Thymus (tissue), 11 donors: Measurements from ENCODE around the gene MEI4. TPM values are rescaled to one million over a fixed set of nuclear protein-coding genes. Genes with fewer than 3 reads are reported as not detected.

ENCODE experiments used
- DNase-seq, 9 donors: peaks; one replicate each; pipeline ENCODE4 v3.0.0-alpha.2; 2013; ENCODE audit warnings: low spot score in 9 of 9, low read depth in 6 of 9, missing footprints in 1 of 9
- H3K27ac ChIP-seq, 2 donors: one replicate each; pipeline ENCODE4 v1.5.1; 2013; ENCODE audit warnings: control low read depth in 1 of 2, low read depth in 1 of 2, low read length in 1 of 2, mild to moderate bottlenecking in 1 of 2, moderate library complexity in 1 of 2
- H3K27me3 ChIP-seq, 2 donors: one replicate each; pipeline ENCODE4 v1.5.1; 2013; ENCODE audit warnings: low read length in 1 of 2; ENCODE audit not compliant: control insufficient read depth in 2 of 2, insufficient read depth in 1 of 2
- H3K36me3 ChIP-seq, 2 donors: one replicate each; pipeline ENCODE4 v1.5.1; 2013; ENCODE audit warnings: low read length in 1 of 2, mild to moderate bottlenecking in 1 of 2, moderate library complexity in 1 of 2; ENCODE audit not compliant: control insufficient read depth in 2 of 2, insufficient read depth in 2 of 2
- H3K4me1 ChIP-seq, 2 donors: one replicate each; pipeline ENCODE4 v1.5.1; 2013; ENCODE audit warnings: low read length in 2 of 2; ENCODE audit not compliant: control insufficient read depth in 2 of 2, insufficient read depth in 2 of 2
- H3K4me3 ChIP-seq, 2 donors: one replicate each; pipeline ENCODE4 v1.5.1; 2013; ENCODE audit warnings: low read length in 2 of 2, control low read depth in 1 of 2, mild to moderate bottlenecking in 1 of 2
- H3K9me3 ChIP-seq, 2 donors: one replicate each; pipeline ENCODE4 v1.5.1; 2013; ENCODE audit warnings: low read length in 1 of 2, mild to moderate bottlenecking in 1 of 2; ENCODE audit not compliant: control insufficient read depth in 2 of 2, insufficient read depth in 1 of 2
- WGBS: extraction: QIAGEN DNeasy Blood & Tissue Kit; methylation state at CpG from one replicate; pipeline ENCODE4 v1.1.7; 2013; 5-methylcytosine and 5-hydroxymethylcytosine counted together
- polyA plus RNA-seq: library from polyadenylated mRNA; stranded (reverse); fragments of 200-250 nt; gene quantifications from one replicate; pipeline ENCODE4 v1.2.3, GENCODE V29; 2013
- total RNA-seq: library from RNA; stranded (reverse); fragments of 120-200 nt; gene quantifications from one replicate; pipeline ENCODE4 v1.2.4, GENCODE V29; 2013
- donor health status: healthy.

Gene MEI4
- total and polyA plus RNA-seq, 2 donors = 0.05 TPM

- DNase-seq = no peak
- H3K36me3 ChIP-seq = no peaks in the 10 kb centered on the region
- H3K4me3 ChIP-seq = no peak overlapping the region
- H3K4me1 ChIP-seq = no peaks in the 10 kb centered on the region
- H3K27ac ChIP-seq = no peak overlapping the region
- WGBS = 88% methylated on average over 1 of the region's 1 CpG
- H3K27me3 ChIP-seq = no peaks in the 10 kb centered on the region
- no peaks in the 10 kb centered on the region for H3K9me3 ChIP-seq
These were observed 121.6 kb downstream of the MEI4 start for GRCh38 chr6:77774457-77774856.

- no peak overlapping the region for H3K4me3 ChIP-seq
- DNase-seq = no peak
- peaks cover 0 to 2% of the 10 kb centered on the region in 2 donors for H3K9me3 ChIP-seq
- no peaks in the 10 kb centered on the region for H3K36me3 ChIP-seq
- no peaks in the 10 kb centered on the region for H3K4me1 ChIP-seq
- H3K27me3 ChIP-seq = no peaks in the 10 kb centered on the region
- 86% methylated on average over 1 of the region's 1 CpG for WGBS
- H3K27ac ChIP-seq = no peak overlapping the region
These were observed 123.6 kb downstream of the MEI4 start for GRCh38 chr6:77776441-77776840.

- Histone ChIP-seq H3K4me1 (no peaks in the 10 kb centered on the region), H3K36me3 (no peaks in the 10 kb centered on the region), H3K9me3 (peaks cover 0 to 3% of the 10 kb centered on the region in 2 donors), H3K4me3 (no peak overlapping the region), H3K27me3 (no peaks in the 10 kb centered on the region), H3K27ac (no peak overlapping the region)
- 97% methylated on average over 4 of the region's 4 CpGs for WGBS
- no peak for DNase-seq
These were observed 125.7 kb downstream of the MEI4 start for GRCh38 chr6:77778527-77778926.

GRCh38 chr6:77786935-77787629 is 134.2 kb downstream of the MEI4 start:
- no peak for DNase-seq
- Histone ChIP-seq H3K4me3 (no peak overlapping the region), H3K27me3 (no peaks in the 10 kb centered on the region), H3K4me1 (no peaks in the 10 kb centered on the region), H3K27ac (no peak overlapping the region), H3K9me3 (peaks cover 0 to 5% of the 10 kb centered on the region in 2 donors), H3K36me3 (no peaks in the 10 kb centered on the region)
- 93% methylated on average over 4 of the region's 4 CpGs for WGBS

- H3K9me3 ChIP-seq = peaks cover 0 to 3% of the 10 kb centered on the region in 2 donors
- H3K4me3 ChIP-seq = no peak overlapping the region
- no peaks in the 10 kb centered on the region for H3K4me1 ChIP-seq
- no peak overlapping the region for H3K27ac ChIP-seq
- no peaks in the 10 kb centered on the region for H3K36me3 ChIP-seq
- H3K27me3 ChIP-seq = no peaks in the 10 kb centered on the region
- DNase-seq = no peak
- 93% methylated on average over 6 of the region's 6 CpGs for WGBS
These were observed 144.3 kb downstream of the MEI4 start for GRCh38 chr6:77796824-77797809.

GRCh38 chr6:77812304-77812703 is 159.5 kb downstream of the MEI4 start:
- no peaks in the 10 kb centered on the region for H3K4me1 ChIP-seq
- H3K4me3 ChIP-seq = no peak overlapping the region
- DNase-seq = no peak
- WGBS = 95% methylated on average over 1 of the region's 1 CpG
- no peak overlapping the region for H3K27ac ChIP-seq
- no peaks in the 10 kb centered on the region for H3K36me3 ChIP-seq
- H3K9me3 ChIP-seq = no peaks in the 10 kb centered on the region
- H3K27me3 ChIP-seq = no peaks in the 10 kb centered on the region

- no peaks in the 10 kb centered on the region for H3K36me3 ChIP-seq
- H3K4me1 ChIP-seq = no peaks in the 10 kb centered on the region
- DNase-seq = no peak
- H3K9me3 ChIP-seq = no peaks in the 10 kb centered on the region
- 95% methylated on average over 1 of the region's 1 CpG for WGBS
- no peak overlapping the region for H3K4me3 ChIP-seq
- no peak overlapping the region for H3K27ac ChIP-seq
- H3K27me3 ChIP-seq = no peaks in the 10 kb centered on the region
These were observed 160.3 kb downstream of the MEI4 start for GRCh38 chr6:77813090-77813489.

GRCh38 chr6:77814119-77814518 is 161.3 kb downstream of the MEI4 start:
- H3K4me1 ChIP-seq = no peaks in the 10 kb centered on the region
- WGBS = 97% methylated on average over 1 of the region's 1 CpG
- H3K4me3 ChIP-seq = no peak overlapping the region
- no peak for DNase-seq
- no peak overlapping the region for H3K27ac ChIP-seq
- no peaks in the 10 kb centered on the region for H3K27me3 ChIP-seq
- no peaks in the 10 kb centered on the region for H3K9me3 ChIP-seq
- H3K36me3 ChIP-seq = no peaks in the 10 kb centered on the region

- H3K4me1 ChIP-seq = no peaks in the 10 kb centered on the region
- no peaks in the 10 kb centered on the region for H3K27me3 ChIP-seq
- DNase-seq = no peak
- H3K36me3 ChIP-seq = no peaks in the 10 kb centered on the region
- no peaks in the 10 kb centered on the region for H3K9me3 ChIP-seq
- H3K4me3 ChIP-seq = no peak overlapping the region
- no peak overlapping the region for H3K27ac ChIP-seq
These were observed 162.7 kb downstream of the MEI4 start for GRCh38 chr6:77815531-77815930.
